Central memory CD8-positive, alpha-beta T cell (primary cell): ENCODE data around the gene ANKEF1.

Source experiments
- ATAC-seq: fragments of 150-1000 bp; cut with Tn5 transposase; replicated peaks from 2 replicates; pipeline ENCODE4 v1.10.0; 2022; ENCODE audit warnings: mild to moderate bottlenecking, moderate FRiP score, moderate number of reproducible peaks; ENCODE audit not compliant: poor library complexity, severe bottlenecking; ENCODE audit errors: extremely low read depth
- DNase-seq, 2 donors: peaks; one replicate each; pipeline ENCODE4 v3.0.0; 2021; ENCODE audit warnings: low spot score in 2 of 2
- H3K27ac Mint-ChIP-seq: one replicate; pipeline ENCODE4 v1.8.0; 2022; ENCODE audit warnings: low read depth, mild to moderate bottlenecking, moderate library complexity, mixed read lengths
- H3K27me3 Mint-ChIP-seq: one replicate; pipeline ENCODE4 v1.8.0; 2022; ENCODE audit warnings: mixed read lengths
- H3K36me3 Mint-ChIP-seq: one replicate; pipeline ENCODE4 v1.8.0; 2022; ENCODE audit warnings: mild to moderate bottlenecking, moderate library complexity, mixed read lengths; ENCODE audit not compliant: insufficient read depth
- H3K4me1 Mint-ChIP-seq: one replicate; pipeline ENCODE4 v1.8.0; 2022; ENCODE audit warnings: mixed read lengths
- H3K4me3 Mint-ChIP-seq: one replicate; pipeline ENCODE4 v1.8.0; 2022; ENCODE audit warnings: mild to moderate bottlenecking, moderate library complexity, mixed read lengths
- H3K9me3 Mint-ChIP-seq: one replicate; pipeline ENCODE4 v1.8.0; 2022; ENCODE audit warnings: mixed read lengths

The ANKEF1 gene

DNA sequence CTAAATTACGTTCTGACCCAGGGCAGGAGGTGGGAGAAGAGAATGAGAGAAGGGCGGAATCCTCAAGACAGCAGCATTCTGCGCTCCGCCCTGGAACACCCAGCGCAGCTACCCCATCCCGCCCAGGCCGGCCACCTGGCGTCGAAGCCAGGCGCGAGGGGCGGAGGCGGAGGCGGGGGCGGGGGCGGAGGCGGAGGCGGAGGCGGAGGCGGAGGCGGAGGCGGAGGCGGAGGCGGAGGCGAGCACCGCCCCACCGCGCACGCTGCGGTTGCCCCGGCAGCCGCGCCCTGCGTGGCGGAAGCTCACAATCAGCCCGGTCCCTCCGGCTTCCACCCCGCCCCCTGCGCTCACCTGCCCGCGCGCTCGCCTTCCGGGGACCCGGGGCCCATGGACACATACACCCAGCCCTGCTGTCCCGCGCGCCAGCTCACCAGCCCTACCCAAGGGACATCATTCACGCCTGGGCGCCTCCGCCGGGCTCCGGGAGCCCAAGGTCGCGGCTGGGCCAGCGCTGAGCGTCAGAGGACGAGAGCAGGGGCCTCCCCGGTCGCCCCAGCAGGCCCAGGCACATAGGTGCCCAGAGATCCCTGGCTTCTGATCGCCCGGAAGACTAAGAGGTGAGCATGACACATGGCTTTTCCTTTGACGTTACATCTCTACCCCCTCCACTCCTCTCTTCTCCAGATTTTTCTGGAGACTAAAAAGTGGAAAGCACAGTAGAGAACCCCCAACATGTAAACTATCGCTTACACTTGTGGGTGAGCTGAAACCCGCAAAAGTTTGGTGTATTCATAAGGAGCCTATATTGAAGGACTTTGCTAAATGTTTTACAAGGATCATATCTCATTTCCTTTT, at the start of gene ANKEF1:
Gene ANKEF1, plus strand, starts transcription at position 271 of the 855 bp plus-strand sequence. CDS start 3,315 bp downstream, outside the sequence.
- Mint-ChIP-seq H3K4me1 (peaks cover 5% of the 10 kb centered on the region), H3K9me3 (no peaks in the 10 kb centered on the region), H3K27me3 (peaks cover 12% of the 10 kb centered on the region), H3K27ac (peak within 1 kb of the TSS; percentile 52), H3K4me3 (peak within 1 kb of the TSS; percentile 57), H3K36me3 (peaks cover 5% of the 10 kb centered on the region)
- DNase-seq (peak; percentile 57 to 63), ATAC-seq (peak; percentile 96)

GRCh38 chr20:9985281-9985680, 49.5 kb upstream of the ANKEF1 start:
- H3K4me3 Mint-ChIP-seq = no peak overlapping the region
- no peak for ATAC-seq
- H3K4me1 Mint-ChIP-seq = no peaks in the 10 kb centered on the region
- H3K36me3 Mint-ChIP-seq = no peaks in the 10 kb centered on the region
- peaks cover 30% of the 10 kb centered on the region for H3K27me3 Mint-ChIP-seq
- no peak overlapping the region for H3K27ac Mint-ChIP-seq
- no peak for DNase-seq
- no peaks in the 10 kb centered on the region for H3K9me3 Mint-ChIP-seq

DNA sequence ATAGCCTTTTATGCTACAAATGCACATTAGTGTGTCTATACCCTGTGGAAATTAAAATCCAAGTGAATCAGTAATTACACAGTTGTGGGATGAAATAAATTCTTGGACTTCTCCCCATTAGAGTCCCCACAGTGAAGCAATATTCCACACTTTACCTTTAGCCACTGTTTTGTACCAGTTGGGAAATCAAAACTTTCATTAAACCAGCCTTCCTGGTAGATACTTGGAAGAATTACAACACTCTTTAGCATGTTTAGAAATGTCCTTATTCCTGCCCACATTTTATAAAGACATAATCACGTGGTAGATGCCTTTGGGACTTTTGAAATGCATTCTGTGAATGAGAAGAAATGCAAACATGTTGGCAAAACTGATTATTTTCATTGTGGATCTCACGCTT, 49.0 kb upstream of the ANKEF1 start:
- H3K27ac Mint-ChIP-seq = no peak overlapping the region
- no peak overlapping the region for H3K4me3 Mint-ChIP-seq
- H3K27me3 Mint-ChIP-seq = peaks cover 30% of the 10 kb centered on the region
- DNase-seq (no peak), ATAC-seq (no peak)
- no peaks in the 10 kb centered on the region for H3K9me3 Mint-ChIP-seq
- H3K36me3 Mint-ChIP-seq = no peaks in the 10 kb centered on the region
- H3K4me1 Mint-ChIP-seq = no peaks in the 10 kb centered on the region

DNA sequence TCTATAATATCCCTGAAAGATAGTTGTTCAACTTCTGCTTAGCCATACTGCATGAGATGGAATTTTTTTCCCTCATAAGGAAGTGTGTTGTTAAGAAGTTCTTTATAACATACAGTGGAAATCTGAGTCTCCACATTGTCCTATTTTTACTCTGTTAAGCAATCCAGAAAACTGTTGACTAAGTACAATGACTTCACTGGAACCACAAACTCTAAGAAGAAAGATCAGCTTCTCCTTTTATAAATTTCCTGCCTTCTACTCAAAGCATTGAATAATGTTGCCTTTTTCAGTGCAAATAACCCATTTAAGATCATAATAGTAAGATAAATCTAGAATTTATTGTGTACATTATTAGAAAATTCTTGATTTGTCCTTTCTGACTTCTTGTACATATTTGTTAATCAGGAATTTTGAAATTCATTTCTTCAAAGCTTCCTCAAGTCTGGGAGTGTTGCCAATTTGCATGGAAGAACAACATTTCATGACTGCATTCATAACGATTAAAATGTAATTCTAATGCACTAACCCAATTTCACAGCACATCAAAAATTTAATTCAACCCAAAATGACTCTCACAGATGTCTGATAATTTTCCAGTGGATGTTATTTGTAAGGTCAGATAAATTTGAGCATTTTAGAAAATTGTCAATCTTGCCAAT, 45.6 kb upstream of the ANKEF1 start:
- Mint-ChIP-seq H3K36me3 (no peaks in the 10 kb centered on the region), H3K27me3 (peaks cover 37% of the 10 kb centered on the region), H3K9me3 (no peaks in the 10 kb centered on the region), H3K4me3 (no peak overlapping the region), H3K4me1 (no peaks in the 10 kb centered on the region), H3K27ac (no peak overlapping the region)
- no peak for ATAC-seq
- DNase-seq = no peak

- Mint-ChIP-seq H3K4me1 (no peaks in the 10 kb centered on the region), H3K4me3 (no peak overlapping the region), H3K36me3 (no peaks in the 10 kb centered on the region), H3K27ac (no peak overlapping the region), H3K9me3 (peaks cover 9% of the 10 kb centered on the region), H3K27me3 (peaks cover 27% of the 10 kb centered on the region)
- ATAC-seq (no peak), DNase-seq (no peak)
Observed at GRCh38 chr20:9993137-9993536, 41.6 kb upstream of the ANKEF1 start.

DNA sequence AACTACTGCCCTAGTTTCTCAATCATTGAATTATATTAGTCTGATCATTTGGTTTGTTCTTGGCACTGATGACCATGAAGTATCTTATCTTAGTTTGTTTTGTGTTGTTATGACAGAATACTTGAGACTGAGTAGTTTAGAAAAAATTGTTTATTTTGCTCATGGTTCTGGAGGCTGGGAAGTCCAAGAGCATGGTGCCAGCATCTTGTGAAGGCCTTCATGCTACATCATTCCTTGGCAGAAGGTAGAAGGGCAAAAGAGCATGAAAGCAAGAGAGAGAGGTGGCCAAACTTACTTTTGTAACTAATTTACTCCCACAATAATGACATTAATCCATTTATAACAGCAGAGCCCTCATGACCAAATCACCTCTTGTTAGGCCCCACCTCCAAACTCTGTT, 40.1 kb upstream of the ANKEF1 start:
- no peak overlapping the region for H3K27ac Mint-ChIP-seq
- no peak for ATAC-seq

DNA sequence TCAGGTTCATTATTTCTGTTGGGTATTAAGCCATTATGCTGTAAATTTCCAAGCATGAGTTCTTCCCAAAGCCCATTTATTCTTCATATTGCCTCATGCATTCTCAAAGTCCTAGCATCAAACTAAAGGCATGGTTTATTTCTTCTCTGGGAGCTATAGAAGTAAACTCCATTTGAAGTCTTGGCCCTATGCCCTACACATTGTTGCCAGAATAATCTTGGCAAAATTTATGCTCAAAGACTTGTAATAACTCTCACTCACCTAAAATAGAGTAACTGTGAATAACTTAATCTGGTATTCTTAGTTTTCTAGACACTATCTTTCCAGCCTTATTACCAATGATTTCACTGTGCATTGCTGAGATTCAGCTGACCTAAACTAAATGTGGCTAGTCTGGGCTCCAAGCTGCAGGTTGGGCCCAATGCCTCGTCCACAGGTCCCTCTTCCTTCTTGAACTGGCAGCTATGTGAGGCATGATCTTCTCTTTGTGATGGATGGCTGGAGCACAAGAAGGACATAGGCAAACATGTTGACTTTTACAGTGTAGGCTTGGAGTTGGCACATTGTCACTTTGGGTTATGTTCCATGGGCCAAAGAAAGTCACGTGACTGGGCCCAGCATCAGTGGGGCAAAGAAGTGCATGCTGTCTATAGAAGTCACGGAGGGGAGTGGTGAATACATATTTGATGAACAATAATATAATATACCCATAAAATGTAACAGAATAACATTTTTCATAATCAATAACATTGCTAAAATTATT, 39.1 kb upstream of the ANKEF1 start:
- H3K27me3 Mint-ChIP-seq = peaks cover 8% of the 10 kb centered on the region
- no peak overlapping the region for H3K4me3 Mint-ChIP-seq
- H3K9me3 Mint-ChIP-seq = peaks cover 9% of the 10 kb centered on the region
- H3K4me1 Mint-ChIP-seq = no peaks in the 10 kb centered on the region
- DNase-seq = no peak
- H3K27ac Mint-ChIP-seq = no peak overlapping the region
- H3K36me3 Mint-ChIP-seq = no peaks in the 10 kb centered on the region
- ATAC-seq = no peak

More for the DNA sequence above, 40.1 kb upstream of the ANKEF1 start:
- no peak overlapping the region for H3K4me3 Mint-ChIP-seq
- peaks cover 12% of the 10 kb centered on the region for H3K27me3 Mint-ChIP-seq
- no peaks in the 10 kb centered on the region for H3K36me3 Mint-ChIP-seq
- DNase-seq = no peak
- no peaks in the 10 kb centered on the region for H3K4me1 Mint-ChIP-seq
- H3K9me3 Mint-ChIP-seq = peaks cover 9% of the 10 kb centered on the region

DNA sequence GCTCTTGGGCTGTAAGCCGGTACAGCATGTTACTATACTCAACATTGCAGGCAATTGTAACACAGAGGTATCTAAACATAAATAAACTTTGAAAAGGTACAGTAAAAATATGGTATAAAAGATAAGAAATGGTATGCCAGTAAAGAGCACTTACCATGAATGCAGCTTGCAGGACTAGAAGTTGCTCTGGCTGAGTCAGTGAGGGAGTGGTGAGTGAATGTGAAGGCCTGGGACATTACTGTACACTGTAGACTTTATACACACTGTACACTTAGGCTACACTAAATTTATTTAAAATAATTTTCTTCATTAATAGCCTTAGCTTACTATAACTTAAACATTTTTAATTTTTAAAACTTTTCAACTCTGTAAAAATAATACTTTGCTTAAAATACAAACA, 37.8 kb upstream of the ANKEF1 start:
- H3K4me3 Mint-ChIP-seq = no peak overlapping the region
- no peaks in the 10 kb centered on the region for H3K27me3 Mint-ChIP-seq
- no peaks in the 10 kb centered on the region for H3K4me1 Mint-ChIP-seq
- no peaks in the 10 kb centered on the region for H3K36me3 Mint-ChIP-seq
- H3K9me3 Mint-ChIP-seq = peaks cover 9% of the 10 kb centered on the region
- DNase-seq (no peak), ATAC-seq (no peak)
- H3K27ac Mint-ChIP-seq = no peak overlapping the region

DNA sequence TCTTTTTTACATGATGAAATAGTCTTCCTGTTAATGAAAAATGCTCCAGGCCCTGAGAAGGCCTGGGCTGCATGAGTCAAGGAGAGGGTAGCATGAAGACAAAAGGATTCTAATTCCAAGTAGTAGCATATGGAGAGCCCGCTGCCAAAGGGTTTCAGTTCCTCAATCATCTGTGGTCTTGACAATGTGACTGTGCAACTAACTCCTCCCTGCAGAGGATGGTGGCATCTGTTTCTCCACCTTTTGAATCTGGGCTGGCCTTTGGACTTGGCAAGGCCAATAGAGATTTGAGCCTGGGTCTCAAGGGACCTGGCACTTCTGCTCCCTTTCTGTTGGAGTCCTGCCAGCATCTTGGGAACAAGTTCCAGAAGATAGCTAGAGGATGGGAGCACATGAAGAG, 35.1 kb upstream of the ANKEF1 start:
- Mint-ChIP-seq H3K27ac (no peak overlapping the region), H3K27me3 (no peaks in the 10 kb centered on the region), H3K4me3 (no peak overlapping the region), H3K4me1 (no peaks in the 10 kb centered on the region), H3K9me3 (peaks cover 6% of the 10 kb centered on the region), H3K36me3 (no peaks in the 10 kb centered on the region)
- no peak for DNase-seq
- ATAC-seq = no peak

- DNase-seq = no peak
- Mint-ChIP-seq H3K27ac (no peak overlapping the region), H3K36me3 (no peaks in the 10 kb centered on the region), H3K4me3 (no peak overlapping the region), H3K27me3 (peaks cover 29% of the 10 kb centered on the region), H3K9me3 (no peaks in the 10 kb centered on the region), H3K4me1 (no peaks in the 10 kb centered on the region)
- ATAC-seq = no peak
Observed at GRCh38 chr20:10002866-10003265, 31.9 kb upstream of the ANKEF1 start.

GRCh38 chr20:10004900-10005299, 29.9 kb upstream of the ANKEF1 start:
- H3K9me3 Mint-ChIP-seq = no peaks in the 10 kb centered on the region
- peaks cover 2% of the 10 kb centered on the region for H3K36me3 Mint-ChIP-seq
- H3K4me1 Mint-ChIP-seq = no peaks in the 10 kb centered on the region
- no peak for DNase-seq
- H3K27ac Mint-ChIP-seq = no peak overlapping the region
- no peak overlapping the region for H3K4me3 Mint-ChIP-seq
- H3K27me3 Mint-ChIP-seq = peaks cover 43% of the 10 kb centered on the region
- ATAC-seq = no peak

DNA sequence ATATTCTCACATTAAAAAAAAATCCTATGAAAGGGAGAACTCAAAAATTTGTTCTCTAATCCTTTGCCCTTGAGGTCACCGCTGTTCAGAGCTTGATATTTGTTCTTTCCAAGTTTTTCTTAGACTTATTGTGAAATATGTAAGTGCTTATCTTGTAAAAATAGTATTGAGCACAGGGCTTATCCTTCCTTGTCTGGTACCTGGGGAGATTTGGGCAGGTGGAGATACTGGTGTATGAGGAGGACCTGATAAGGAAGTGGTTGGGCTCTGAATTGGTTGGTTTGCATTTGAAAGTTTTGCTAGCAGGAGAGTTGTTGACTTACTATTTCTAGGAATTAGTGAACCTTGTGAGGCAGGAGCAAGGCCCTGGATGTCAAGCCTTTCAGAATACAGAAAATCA, 28.9 kb upstream of the ANKEF1 start:
- Mint-ChIP-seq H3K4me1 (no peaks in the 10 kb centered on the region), H3K27me3 (peaks cover 49% of the 10 kb centered on the region), H3K9me3 (no peaks in the 10 kb centered on the region), H3K36me3 (peaks cover 2% of the 10 kb centered on the region), H3K4me3 (no peak overlapping the region), H3K27ac (no peak overlapping the region)
- DNase-seq (no peak), ATAC-seq (no peak)
